Panc1 (cell line): Measurements from ENCODE around the gene SEC31A. TPM values are rescaled to one million over a fixed set of nuclear protein-coding genes. Genes with fewer than 3 reads are reported as not detected.

Experiments
- ATAC-seq: fragments of 200-7000 bp; cut with Tn5 transposase; 2 replicates; pipeline ENCODE4 v1.9.1; 2020; ENCODE audit warnings: mild to moderate bottlenecking, moderate library complexity
- BruUV-seq: library from RNA; stranded (reverse); fragments of 400-500 nt; replicated peaks from 2 replicates; lab custom pipeline; 2021; lab: Mats Ljungman, UMichigan
- CTCF ChIA-PET: fragments of 300-600 bp; sonication (Branson Sonifier 250); formaldehyde crosslinking; loops from one replicate; lab custom pipeline; 2022; ENCODE audit warnings: antibody characterized with exemption; lab: Charles Lee
- POLR2A ChIA-PET: fragments of 300-600 bp; sonication (Branson Sonifier 250); formaldehyde crosslinking; loops from one replicate; lab custom pipeline; 2022; ENCODE audit warnings: antibody characterized with exemption; lab: Charles Lee
- DNase-seq: peaks from one replicate; pipeline ENCODE4 v3.0.0-alpha.2; 2010; ENCODE audit warnings: low read depth, low spot score
- H3K27ac ChIP-seq: 2 replicates; pipeline ENCODE4 v1.5.1; 2011; ENCODE audit warnings: mild to moderate bottlenecking, low read length, inconsistent platforms
- H3K27me3 ChIP-seq: fragments of 200-500 bp; sonication (Bioruptor generic); 2 replicates; pipeline ENCODE4 v1.6.0; 2014; ENCODE audit warnings: low read length, inconsistent platforms; ENCODE audit not compliant: control insufficient read depth, insufficient read depth
- H3K36me3 ChIP-seq: fragments of 200-500 bp; sonication (Bioruptor generic); 2 replicates; pipeline ENCODE4 v1.5.1; 2014; ENCODE audit warnings: inconsistent platforms, mild to moderate bottlenecking, low read length, moderate library complexity; ENCODE audit not compliant: control insufficient read depth, insufficient read depth
- H3K4me1 ChIP-seq: 2 replicates; pipeline ENCODE4 v1.5.1; 2011; ENCODE audit warnings: inconsistent platforms, mild to moderate bottlenecking, low read length, moderate library complexity; ENCODE audit not compliant: control insufficient read depth, insufficient read depth
- H3K4me3 ChIP-seq, 2 experiments: 2 replicates each; pipeline ENCODE4 v1.5.1; 2011 to 2012; ENCODE audit warnings: low read depth in 2 of 2, low read length in 2 of 2, mild to moderate bottlenecking in 2 of 2, inconsistent platforms in 1 of 2, moderate library complexity in 1 of 2
- H3K9me3 ChIP-seq: fragments of 200-500 bp; sonication (Bioruptor generic); 2 replicates; pipeline ENCODE4 v1.5.1; 2014; ENCODE audit warnings: low read depth, mild to moderate bottlenecking, inconsistent platforms, low read length, moderate library complexity; ENCODE audit not compliant: control insufficient read depth, insufficient read depth
- POLR2AphosphoS5 ChIP-seq: IDR thresholded peaks from 2 replicates; pipeline ENCODE4 v1.6.1; 2012; ENCODE audit warnings: mild to moderate bottlenecking, low read depth, low read length, moderate library complexity
- SIN3A ChIP-seq: IDR thresholded peaks from 2 replicates; pipeline ENCODE4 v1.6.1; 2012; ENCODE audit warnings: low read depth, mild to moderate bottlenecking, low read length, moderate library complexity, borderline replicate concordance; ENCODE audit not compliant: insufficient read depth
- TCF7L2 ChIP-seq: IDR thresholded peaks from 2 replicates; pipeline ENCODE4 v1.6.1; 2011; ENCODE audit warnings: mild to moderate bottlenecking, low read depth, low read length, inconsistent platforms
- in situ Hi-C: cut with HindIII; loops from 2 replicates; pipeline ENCODE4 v1.10.0; 2016; ENCODE audit warnings: low sequenced_read_pairs, low pct_unique_long_range_greater_than_20kb
- intact Hi-C: fragments of 100-400 bp; cut with micrococcal nuclease; formaldehyde crosslinking; loops from one replicate; pipeline ENCODE4 v1.10.0; 2022; ENCODE audit not compliant: unreplicated experiment
- total RNA-seq: library from RNA; stranded (reverse); gene quantifications from one replicate; pipeline ENCODE4 v1.2.1, GENCODE V29; 2021; ENCODE audit not compliant: unreplicated experiment
- TF ChIP-seq, protein P1 (sequence below), 2 experiments: IDR thresholded peaks; 2 replicates each; pipeline ENCODE4 v1.6.1; 2011 to 2012; ENCODE audit warnings: low read depth in 2 of 2, control low read depth in 1 of 2, low read length in 1 of 2, mild to moderate bottlenecking in 1 of 2, moderate library complexity in 1 of 2; ENCODE audit not compliant: insufficient read depth in 1 of 2
- TF ChIP-seq, protein P2 (sequence below): fragments of 450-650 bp; IDR thresholded peaks from 2 replicates; pipeline ENCODE4 v1.5.1; 2017; ENCODE audit warnings: mild to moderate bottlenecking

Gene SEC31A
- total RNA-seq, 1 experiment from 2014 or later, result 107 TPM

DNA sequence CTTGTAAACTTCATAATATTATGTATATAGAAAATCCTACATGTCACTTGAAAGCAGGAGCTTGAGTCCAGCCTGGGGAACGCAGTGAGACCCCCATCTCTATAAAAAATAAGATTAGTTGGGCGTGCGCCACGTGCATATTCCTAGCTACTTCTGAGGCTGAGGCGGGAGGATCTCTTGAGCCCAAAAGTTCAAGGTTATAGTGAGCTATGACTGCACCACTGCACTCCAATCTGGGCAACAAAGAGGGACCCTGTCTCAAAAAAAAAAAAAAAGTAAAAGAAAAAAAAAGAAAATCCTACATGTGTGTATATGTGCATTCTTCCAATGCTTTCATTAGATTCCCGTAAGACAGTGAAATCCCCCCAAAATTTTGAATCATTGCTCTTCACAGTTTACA lies 1.7 kb downstream of the SEC31A start:
- CTCF ChIA-PET, result no interaction called here
- no TSS peak for BruUV-seq

DNA sequence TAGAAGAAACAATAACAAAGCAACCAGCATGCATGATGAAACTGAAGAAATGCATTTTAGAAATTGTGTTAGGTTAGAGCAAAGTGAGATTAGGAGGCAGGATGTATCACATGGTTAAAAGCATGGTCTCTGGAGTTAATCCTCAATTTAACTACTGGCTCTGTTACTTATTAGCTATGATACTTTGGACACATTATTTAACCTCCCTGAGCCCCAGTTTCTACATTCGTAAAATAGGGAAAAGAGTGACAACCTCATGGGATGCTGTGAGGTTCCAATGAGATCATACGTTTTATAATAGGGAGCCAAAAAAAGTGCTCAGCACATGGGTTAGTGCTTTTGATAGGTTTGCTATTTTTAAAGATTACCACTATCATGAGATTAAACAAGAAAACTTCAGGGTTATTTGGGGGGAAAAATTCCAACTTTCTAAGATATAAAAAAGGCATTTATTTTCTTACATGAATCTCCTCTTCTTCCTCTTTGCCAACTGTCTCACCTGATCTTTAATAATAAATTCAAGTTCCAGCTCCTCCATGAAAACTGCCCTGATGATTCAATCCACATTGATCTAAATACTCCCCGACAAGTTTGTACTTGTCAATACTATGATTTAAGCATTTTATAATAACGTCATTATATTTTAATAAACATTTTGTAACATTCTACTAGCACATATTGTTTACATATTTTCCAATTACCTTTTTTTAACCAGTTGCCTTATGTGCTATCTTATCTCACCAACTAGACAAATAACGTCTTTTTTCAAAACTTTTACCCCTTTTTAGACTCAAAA lies 4.6 kb downstream of the SEC31A start:
- no peaks in the 10 kb centered on the region for H3K27me3 ChIP-seq
- CTCF ChIA-PET, result no interaction called here
- intact Hi-C loops (no loop called here), in situ Hi-C loops (no loop called here)
- TF ChIP-seq, protein P1, sequence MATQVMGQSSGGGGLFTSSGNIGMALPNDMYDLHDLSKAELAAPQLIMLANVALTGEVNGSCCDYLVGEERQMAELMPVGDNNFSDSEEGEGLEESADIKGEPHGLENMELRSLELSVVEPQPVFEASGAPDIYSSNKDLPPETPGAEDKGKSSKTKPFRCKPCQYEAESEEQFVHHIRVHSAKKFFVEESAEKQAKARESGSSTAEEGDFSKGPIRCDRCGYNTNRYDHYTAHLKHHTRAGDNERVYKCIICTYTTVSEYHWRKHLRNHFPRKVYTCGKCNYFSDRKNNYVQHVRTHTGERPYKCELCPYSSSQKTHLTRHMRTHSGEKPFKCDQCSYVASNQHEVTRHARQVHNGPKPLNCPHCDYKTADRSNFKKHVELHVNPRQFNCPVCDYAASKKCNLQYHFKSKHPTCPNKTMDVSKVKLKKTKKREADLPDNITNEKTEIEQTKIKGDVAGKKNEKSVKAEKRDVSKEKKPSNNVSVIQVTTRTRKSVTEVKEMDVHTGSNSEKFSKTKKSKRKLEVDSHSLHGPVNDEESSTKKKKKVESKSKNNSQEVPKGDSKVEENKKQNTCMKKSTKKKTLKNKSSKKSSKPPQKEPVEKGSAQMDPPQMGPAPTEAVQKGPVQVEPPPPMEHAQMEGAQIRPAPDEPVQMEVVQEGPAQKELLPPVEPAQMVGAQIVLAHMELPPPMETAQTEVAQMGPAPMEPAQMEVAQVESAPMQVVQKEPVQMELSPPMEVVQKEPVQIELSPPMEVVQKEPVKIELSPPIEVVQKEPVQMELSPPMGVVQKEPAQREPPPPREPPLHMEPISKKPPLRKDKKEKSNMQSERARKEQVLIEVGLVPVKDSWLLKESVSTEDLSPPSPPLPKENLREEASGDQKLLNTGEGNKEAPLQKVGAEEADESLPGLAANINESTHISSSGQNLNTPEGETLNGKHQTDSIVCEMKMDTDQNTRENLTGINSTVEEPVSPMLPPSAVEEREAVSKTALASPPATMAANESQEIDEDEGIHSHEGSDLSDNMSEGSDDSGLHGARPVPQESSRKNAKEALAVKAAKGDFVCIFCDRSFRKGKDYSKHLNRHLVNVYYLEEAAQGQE (IDR thresholded peaks at IDR 0.05; ENCODE audit: insufficient read depth in 1 of 2, low read depth in 2 of 2, low read length in 1 of 2), result no peak
- no peak for TF ChIP-seq POLR2AphosphoS5
- TF ChIP-seq TCF7L2, result no peak
- no peak for TF ChIP-seq SIN3A
- TF ChIP-seq, protein P2, sequence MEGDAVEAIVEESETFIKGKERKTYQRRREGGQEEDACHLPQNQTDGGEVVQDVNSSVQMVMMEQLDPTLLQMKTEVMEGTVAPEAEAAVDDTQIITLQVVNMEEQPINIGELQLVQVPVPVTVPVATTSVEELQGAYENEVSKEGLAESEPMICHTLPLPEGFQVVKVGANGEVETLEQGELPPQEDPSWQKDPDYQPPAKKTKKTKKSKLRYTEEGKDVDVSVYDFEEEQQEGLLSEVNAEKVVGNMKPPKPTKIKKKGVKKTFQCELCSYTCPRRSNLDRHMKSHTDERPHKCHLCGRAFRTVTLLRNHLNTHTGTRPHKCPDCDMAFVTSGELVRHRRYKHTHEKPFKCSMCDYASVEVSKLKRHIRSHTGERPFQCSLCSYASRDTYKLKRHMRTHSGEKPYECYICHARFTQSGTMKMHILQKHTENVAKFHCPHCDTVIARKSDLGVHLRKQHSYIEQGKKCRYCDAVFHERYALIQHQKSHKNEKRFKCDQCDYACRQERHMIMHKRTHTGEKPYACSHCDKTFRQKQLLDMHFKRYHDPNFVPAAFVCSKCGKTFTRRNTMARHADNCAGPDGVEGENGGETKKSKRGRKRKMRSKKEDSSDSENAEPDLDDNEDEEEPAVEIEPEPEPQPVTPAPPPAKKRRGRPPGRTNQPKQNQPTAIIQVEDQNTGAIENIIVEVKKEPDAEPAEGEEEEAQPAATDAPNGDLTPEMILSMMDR, result no peak
- H3K4me1 ChIP-seq, result peaks cover 17% of the 10 kb centered on the region
- DNase-seq, result no peak
- BruUV-seq, result no TSS peak
- peak overlapping the region; percentile 44 for H3K27ac ChIP-seq
- POLR2A ChIA-PET, result interaction anchor here (0.5 kb wide), 1 partner anchor 221 kb away, joined by 3 read pairs; no protein-coding TSS in a partner anchor
- H3K4me3 ChIP-seq, result no peak overlapping the region
- H3K9me3 ChIP-seq, result no peaks in the 10 kb centered on the region
- H3K36me3 ChIP-seq, result peaks cover 2% of the 10 kb centered on the region
- ATAC-seq, result no peak

More for the DNA sequence above, 1.7 kb downstream of the SEC31A start:
- DNase-seq (no peak), ATAC-seq (no peak)
- in situ Hi-C loops, result no loop called here
- peak overlapping the region; percentile 87 to 90 for H3K4me3 ChIP-seq
- TF ChIP-seq SIN3A, result no peak
- TF ChIP-seq POLR2AphosphoS5, result no peak
- no peak for TF ChIP-seq TCF7L2
- TF ChIP-seq, protein P2, result no peak
- TF ChIP-seq, protein P1 (IDR thresholded peaks at IDR 0.05; ENCODE audit: insufficient read depth in 1 of 2, low read depth in 2 of 2, low read length in 1 of 2), result no peak
- H3K4me1 ChIP-seq, result peaks cover 33% of the 10 kb centered on the region
- POLR2A ChIA-PET, result no interaction called here
- no peaks in the 10 kb centered on the region for H3K9me3 ChIP-seq
- intact Hi-C loops, result no loop called here
- peak overlapping the region; percentile 92 for H3K27ac ChIP-seq
- H3K36me3 ChIP-seq, result no peaks in the 10 kb centered on the region; the same call in none of the 2 replicates
- H3K27me3 ChIP-seq, result no peaks in the 10 kb centered on the region
